Stimulated activated CD4-positive, alpha-beta T cell treated with anti-CD3 and anti-CD28 coated beads, Interleukin-4, amount 100 ng/mL, for 48 hours (primary cell): ENCODE measurements around the gene GATM.

Experiments used
- DNase-seq, 2 donors: peaks; one replicate each; pipeline ENCODE4 v3.0.0-alpha.2; 2020; ENCODE audit warnings: low read depth in 2 of 2

Gene GATM

GRCh38 chr15:45378149-45378912 is at the start of gene GATM:
TSS of gene GATM (minus strand) at chr15:45378544. CDS start at chr15:45378453, 91 bp downstream.
- DNase-seq: peak; percentile 35 to 44

GRCh38 chr15:45427085-45427484 is 48.7 kb upstream of the GATM start:
- no peak for DNase-seq

GRCh38 chr15:45425135-45425534 is 46.8 kb upstream of the GATM start:
- no peak for DNase-seq

- no peak for DNase-seq
Observed at GRCh38 chr15:45424429-45424828, 46.1 kb upstream of the GATM start.

- DNase-seq: no peak
Observed at GRCh38 chr15:45417303-45417950, 39.1 kb upstream of the GATM start.

- DNase-seq: no peak
Observed at GRCh38 chr15:45414215-45414885, 36.0 kb upstream of the GATM start.

GRCh38 chr15:45409596-45409995 is 31.3 kb upstream of the GATM start:
- DNase-seq: no peak

GRCh38 chr15:45407786-45408185 is 29.4 kb upstream of the GATM start:
- no peak for DNase-seq

- DNase-seq: peak; percentile 10 to 15
Observed at GRCh38 chr15:45402955-45403877, 24.9 kb upstream of the GATM start.

- DNase-seq: peak; percentile 82 to 95
Observed at GRCh38 chr15:45402162-45402954, 24.0 kb upstream of the GATM start.

GRCh38 chr15:45401665-45402161 is 23.4 kb upstream of the GATM start:
- DNase-seq: no peak

- no peak for DNase-seq
Observed at GRCh38 chr15:45399381-45400212, 21.3 kb upstream of the GATM start.

- no peak for DNase-seq
Observed at GRCh38 chr15:45397116-45397665, 18.8 kb upstream of the GATM start.

GRCh38 chr15:45395943-45396342 is 17.6 kb upstream of the GATM start:
- no peak for DNase-seq

GRCh38 chr15:45394681-45395080 is 16.3 kb upstream of the GATM start:
- no peak for DNase-seq

GRCh38 chr15:45393851-45394250 is 15.5 kb upstream of the GATM start:
- DNase-seq: no peak

GRCh38 chr15:45392584-45392855 is 14.2 kb upstream of the GATM start:
- no peak for DNase-seq

- no peak for DNase-seq
Observed at GRCh38 chr15:45391746-45392583, 13.6 kb upstream of the GATM start.

- DNase-seq: no peak
Observed at GRCh38 chr15:45389351-45389750, 11.0 kb upstream of the GATM start.
